Measurements from ENCODE around the gene KHDRBS1. TPM values are rescaled to one million over a fixed set of nuclear protein-coding genes. Genes with fewer than 3 reads are reported as not detected.

KHDRBS1 gene
- total and polyA plus RNA-seq, 8 donors, result 87.2 to 261 (median 218) TPM

DNA sequence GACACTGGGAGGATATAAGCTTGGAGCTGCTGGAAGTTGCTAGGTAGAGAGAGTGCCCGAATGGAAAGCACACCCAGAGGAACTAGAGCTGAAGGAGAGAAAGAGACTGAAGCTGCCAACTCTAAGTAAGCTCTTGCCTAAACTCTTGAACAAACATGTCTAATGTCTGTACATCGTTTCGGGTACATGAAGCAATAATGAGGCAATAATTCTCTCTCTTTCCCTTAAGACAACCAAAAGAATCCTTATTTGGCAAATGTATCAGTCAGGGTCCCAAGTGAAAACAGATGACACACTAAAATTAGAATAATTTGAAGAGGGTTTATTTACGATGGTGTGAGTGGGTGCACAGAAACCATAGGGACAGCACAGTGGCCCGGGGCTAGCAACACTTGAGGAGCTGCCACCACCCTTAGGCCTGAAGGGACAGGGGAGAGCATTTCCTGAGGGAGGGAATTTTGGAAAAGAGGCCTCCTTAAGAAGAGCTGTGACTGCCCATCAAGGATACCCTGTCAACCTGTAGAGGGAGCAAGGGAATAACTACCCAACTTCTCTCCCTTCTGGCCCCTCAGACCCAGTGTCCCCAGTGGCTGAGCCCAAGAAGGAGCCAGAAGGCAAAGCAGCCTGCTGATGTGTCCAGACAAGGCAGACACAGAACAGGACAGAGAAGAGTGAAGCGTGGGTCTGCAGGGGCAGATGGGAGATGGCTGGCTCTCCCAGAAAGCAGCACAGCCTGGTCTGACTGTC lies 36.1 kb upstream of the KHDRBS1 start:
- H3K27ac ChIP-seq, result no peak overlapping the region
- H3K4me1 ChIP-seq, result peaks cover 0 to 17% of the 10 kb centered on the region in 2 donors
- H3K36me3 ChIP-seq, result no peaks in the 10 kb centered on the region
- H3K27me3 ChIP-seq, result no peaks in the 10 kb centered on the region
- DNase-seq (no peak), ATAC-seq (peak; percentile 53)
- H3K4me3 ChIP-seq, result no peak overlapping the region
- intact Hi-C loops (cut with DNase I), result no loop called here
- TF ChIP-seq CTCF (IDR thresholded peaks at IDR 0.05), result no peak
- no peaks in the 10 kb centered on the region for H3K9me3 ChIP-seq

DNA sequence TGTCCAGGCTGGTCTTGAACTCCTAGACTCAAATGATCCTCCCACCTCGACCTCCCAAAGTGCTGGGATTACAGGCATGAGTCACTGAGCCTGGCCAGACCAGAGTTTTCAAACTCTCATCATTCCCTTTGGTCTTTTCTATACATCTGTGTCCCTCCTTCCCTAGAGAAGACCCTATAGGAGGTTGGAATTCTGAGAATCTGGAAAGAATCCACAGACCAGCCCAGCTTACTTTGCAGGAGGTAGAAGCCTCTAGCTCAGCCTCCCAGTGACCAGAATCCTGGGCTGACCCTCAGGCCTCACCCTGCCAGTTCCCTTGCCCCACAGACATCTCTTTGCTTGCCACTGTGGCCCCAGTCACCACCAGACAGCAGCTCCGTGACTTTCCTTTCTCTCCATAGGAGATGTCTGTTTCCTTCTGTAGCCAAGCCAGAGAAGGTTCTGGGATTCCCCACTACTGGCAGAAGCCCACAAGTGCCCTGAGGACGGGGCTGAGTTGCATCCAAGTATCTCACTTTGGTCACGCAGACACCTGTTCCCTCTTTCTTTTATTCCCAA lies 34.7 kb upstream of the KHDRBS1 start:
- Histone ChIP-seq H3K36me3 (no peaks in the 10 kb centered on the region), H3K4me3 (no peak overlapping the region), H3K9me3 (no peaks in the 10 kb centered on the region), H3K27ac (no peak overlapping the region), H3K27me3 (no peaks in the 10 kb centered on the region), H3K4me1 (peaks cover 0 to 17% of the 10 kb centered on the region in 2 donors)
- no peak for ATAC-seq
- intact Hi-C loops (cut with DNase I), result no loop called here
- no peak for TF ChIP-seq CTCF (IDR thresholded peaks at IDR 0.05)
- DNase-seq, result no peak

GRCh38 chr1:31980835-31981455 lies 32.7 kb upstream of the KHDRBS1 start:
- no peaks in the 10 kb centered on the region for H3K9me3 ChIP-seq
- H3K36me3 ChIP-seq, result no peaks in the 10 kb centered on the region
- DNase-seq (no peak), ATAC-seq (no peak)
- TF ChIP-seq CTCF (IDR thresholded peaks at IDR 0.05), result no peak
- no peak overlapping the region for H3K27ac ChIP-seq
- intact Hi-C loops (cut with DNase I), result no loop called here
- no peaks in the 10 kb centered on the region for H3K27me3 ChIP-seq
- H3K4me1 ChIP-seq, result peaks cover 5 to 23% of the 10 kb centered on the region in 2 donors
- H3K4me3 ChIP-seq, result no peak overlapping the region

DNA sequence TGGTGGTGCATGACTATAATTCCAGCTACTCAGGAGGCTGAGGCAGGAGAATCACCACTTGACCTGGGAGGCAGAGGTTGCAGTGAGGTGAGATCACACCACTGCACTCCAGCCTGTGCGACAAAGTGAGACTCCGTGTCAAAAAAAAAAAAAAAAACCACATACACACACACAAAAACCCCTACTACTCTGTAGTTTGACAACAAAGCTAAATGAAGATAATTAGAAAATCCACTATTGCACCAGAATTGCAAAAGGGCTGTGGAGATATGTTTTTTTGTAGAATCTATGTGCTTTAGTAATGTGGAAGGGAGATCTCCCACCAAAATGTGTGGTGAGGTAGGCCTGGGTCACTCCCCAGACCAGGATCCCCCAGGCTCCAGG lies 32.2 kb upstream of the KHDRBS1 start:
- H3K27ac ChIP-seq, result peak overlapping the region in 1 of 2 donors; percentile 33

More for the DNA sequence above, 32.2 kb upstream of the KHDRBS1 start:
- DNase-seq (no peak), ATAC-seq (no peak)
- H3K36me3 ChIP-seq, result no peaks in the 10 kb centered on the region
- intact Hi-C loops (cut with DNase I), result no loop called here
- no peak for TF ChIP-seq CTCF (IDR thresholded peaks at IDR 0.05)
- no peaks in the 10 kb centered on the region for H3K27me3 ChIP-seq
- no peaks in the 10 kb centered on the region for H3K9me3 ChIP-seq
- H3K4me3 ChIP-seq, result no peak overlapping the region
- peaks cover 5 to 23% of the 10 kb centered on the region in 2 donors for H3K4me1 ChIP-seq

All from left lung (tissue), 10 donors.